HG03135 (cell line): ENCODE measurements around the gene TRHDE.
"Not testable (repeated sequence)": the region's sequence is repeated elsewhere in the genome, so short reads cannot be mapped to it uniquely, and the experiment has no call there.

Experiments used
- ATAC-seq: cut with Tn5 transposase; IDR thresholded peaks from one replicate; pipeline ENCODE4 v1.9.1; 2021; ENCODE audit warnings: mild to moderate bottlenecking, moderate library complexity; ENCODE audit not compliant: unreplicated experiment

The TRHDE gene

GRCh38 chr12:72505227-72505626 lies 233.1 kb downstream of the TRHDE start:
- no peak for ATAC-seq

DNA sequence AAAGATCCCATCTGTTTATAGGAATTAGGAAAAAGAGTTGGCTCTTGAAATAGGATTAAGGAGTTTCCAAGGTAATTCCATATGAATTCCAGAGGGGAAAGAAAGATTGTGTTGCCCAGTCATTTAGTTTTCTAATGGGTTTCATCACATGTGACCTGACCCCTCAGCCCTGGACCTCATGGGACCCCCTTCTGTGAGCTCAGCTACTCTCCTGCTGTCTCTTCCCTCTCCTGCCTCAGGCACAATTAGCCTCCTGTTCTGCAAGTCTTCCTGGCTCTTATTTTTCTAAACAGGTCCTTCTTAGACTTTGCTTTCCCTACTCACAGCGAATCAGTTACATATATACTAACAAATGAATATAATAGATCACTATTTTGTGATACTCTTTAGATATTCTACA lies 237.7 kb downstream of the TRHDE start:
- no peak for ATAC-seq

DNA sequence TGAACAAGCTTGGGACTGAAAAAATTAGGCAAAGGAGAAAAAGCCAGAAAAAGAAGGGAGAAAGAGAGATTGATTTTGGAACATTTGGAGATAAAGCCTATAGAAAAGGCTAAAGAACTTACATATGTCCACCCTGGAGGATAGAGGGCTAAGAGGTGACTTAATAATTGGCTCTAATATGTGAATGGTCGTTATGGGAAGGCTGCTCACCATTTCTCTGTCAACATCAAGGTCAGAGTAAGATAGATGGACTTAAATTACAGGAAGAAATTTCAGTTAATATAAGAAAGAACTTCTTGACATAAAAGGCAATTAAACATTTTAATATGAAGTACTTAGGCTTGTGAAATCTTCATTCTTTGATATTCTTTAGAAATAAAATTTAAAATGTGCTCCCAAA lies 238.6 kb downstream of the TRHDE start:
- ATAC-seq = no peak

DNA sequence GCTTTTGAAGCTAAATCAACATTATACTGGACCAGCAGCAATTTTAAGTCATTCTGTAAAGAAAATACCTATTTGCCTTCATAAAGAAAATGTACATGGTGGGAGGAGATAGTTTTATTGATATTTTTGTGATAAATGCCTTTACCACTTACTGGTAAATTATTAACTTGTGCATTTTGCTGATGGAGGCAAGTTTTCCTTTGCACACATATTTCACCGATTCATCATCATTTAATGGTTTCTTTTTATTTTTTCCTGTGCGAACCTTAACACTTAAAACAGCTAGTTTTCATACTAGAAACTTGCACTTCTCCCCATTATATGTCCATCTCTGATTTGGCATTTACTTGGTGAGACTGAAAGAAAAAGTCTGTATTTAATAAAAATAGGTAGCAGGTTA lies 239.3 kb downstream of the TRHDE start:
- ATAC-seq = no peak

GRCh38 chr12:72511906-72512305 lies 239.7 kb downstream of the TRHDE start:
- no peak for ATAC-seq

- ATAC-seq = not testable (repeated sequence)
These were observed 248.0 kb downstream of the TRHDE start for GRCh38 chr12:72520044-72520678.

GRCh38 chr12:72521326-72521725 lies 249.2 kb downstream of the TRHDE start:
- ATAC-seq = no peak

- no peak for ATAC-seq
These were observed 250.2 kb downstream of the TRHDE start for GRCh38 chr12:72522411-72522810.

DNA sequence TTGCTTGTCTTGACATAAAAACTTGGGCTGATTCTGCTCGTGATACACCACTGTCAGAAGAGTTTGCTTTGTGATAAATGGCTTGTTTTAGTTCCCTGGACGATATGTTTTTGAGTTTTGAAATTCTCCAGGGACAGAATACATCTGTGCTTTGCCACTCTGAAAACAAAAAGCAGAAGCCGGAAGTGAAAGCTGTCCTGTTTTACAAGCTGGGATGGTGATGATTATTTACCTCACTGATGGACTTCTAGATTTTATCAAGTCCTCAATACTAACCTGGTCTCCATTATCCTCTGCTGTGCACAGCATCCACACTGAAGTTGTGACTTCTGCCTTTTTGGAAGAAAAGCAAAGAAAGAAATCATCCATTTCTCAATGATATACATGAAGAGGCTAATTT lies 251.6 kb downstream of the TRHDE start:
- ATAC-seq = no peak

DNA sequence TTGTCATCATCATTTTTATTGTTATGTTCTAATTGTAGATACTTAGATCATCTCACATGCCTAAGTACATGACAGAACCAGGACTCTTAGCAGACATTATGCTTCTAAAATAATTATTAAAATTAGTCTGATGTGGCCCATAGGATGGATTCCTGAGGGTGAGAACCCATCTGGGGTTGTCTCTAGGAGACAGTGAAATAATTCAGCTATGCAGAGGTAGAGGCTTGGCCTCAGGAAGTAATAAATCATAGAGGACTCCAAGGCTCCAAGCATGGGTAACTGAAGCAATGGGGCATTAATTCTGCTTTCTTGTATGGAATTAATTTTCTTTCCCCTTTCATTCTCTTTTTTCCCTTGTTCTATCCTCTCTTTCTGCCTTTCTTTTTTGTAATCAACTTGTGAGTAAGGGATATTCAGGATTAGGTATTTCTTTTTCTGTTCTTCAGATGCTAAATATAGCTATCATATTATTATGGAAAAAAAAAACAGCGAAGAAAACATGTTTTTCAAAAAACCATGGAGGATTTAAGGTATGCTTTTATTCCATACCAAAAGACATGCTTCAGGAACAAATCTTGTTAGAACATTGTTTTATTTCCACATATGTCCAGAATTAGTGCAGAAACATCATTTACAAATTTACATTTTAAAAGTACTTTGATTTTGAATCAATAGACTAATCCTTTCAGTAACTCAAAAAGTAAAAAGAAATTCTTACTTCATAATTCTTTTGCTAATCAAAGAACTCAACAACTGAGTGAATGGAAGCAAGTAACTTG lies 263.2 kb downstream of the TRHDE start:
- ATAC-seq = no peak

DNA sequence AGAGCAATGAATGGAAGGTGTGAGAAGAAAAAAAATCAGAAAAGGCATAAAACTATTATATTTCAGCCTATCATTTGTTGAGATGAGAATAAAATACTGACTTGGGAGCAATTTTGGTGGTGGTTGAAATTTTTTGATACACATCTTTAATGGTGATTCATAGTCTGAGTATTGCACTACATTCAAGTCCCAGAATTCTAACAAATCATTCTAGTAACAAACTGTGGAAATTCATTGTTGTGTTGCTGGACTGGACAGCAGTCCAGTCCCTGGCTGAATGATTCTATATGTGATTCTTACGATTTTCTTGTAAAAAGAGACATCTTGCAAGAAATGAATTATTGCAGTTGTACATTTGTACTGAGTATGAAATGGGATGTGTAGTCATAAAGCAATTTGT lies 268.6 kb downstream of the TRHDE start:
- ATAC-seq = no peak

DNA sequence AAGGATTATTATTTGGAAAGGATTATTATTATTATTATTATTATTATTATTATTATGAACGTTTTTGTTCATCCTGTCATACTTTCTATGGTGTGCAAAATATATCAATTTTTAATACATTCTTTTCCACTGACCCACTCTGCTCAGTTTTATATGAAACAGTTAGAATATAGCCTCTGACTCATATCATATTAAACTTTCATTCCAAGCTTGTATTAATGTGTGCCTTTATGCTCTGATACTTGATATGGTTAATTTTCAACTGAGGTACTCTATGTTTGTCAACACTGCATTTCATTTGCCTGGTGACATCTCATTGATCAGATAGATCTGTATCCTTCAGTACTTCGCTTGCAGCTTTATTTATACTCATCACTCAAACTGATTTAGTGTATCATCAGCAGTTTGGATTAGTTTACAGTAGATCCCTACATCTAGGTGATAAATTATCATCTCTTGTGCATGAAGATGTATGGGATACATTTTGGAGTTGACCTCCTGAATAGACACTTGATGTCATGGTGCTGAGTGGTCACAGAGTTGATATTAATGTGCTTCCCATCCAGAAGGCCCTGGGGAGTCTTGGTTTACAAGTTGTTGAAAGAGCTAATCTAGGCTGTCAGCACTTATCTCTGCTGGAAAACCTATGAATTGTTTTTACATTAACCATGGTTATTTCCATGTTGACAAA lies 271.8 kb downstream of the TRHDE start:
- ATAC-seq = no peak

- no peak for ATAC-seq
These were observed 273.9 kb downstream of the TRHDE start for GRCh38 chr12:72546106-72546505.

GRCh38 chr12:72547573-72547972 lies 275.4 kb downstream of the TRHDE start:
- ATAC-seq = no peak

- no peak for ATAC-seq
These were observed 277.0 kb downstream of the TRHDE start for GRCh38 chr12:72549184-72549583.

- no peak for ATAC-seq
These were observed 288.0 kb downstream of the TRHDE start for GRCh38 chr12:72560003-72560769.

- ATAC-seq = no peak
These were observed 298.4 kb downstream of the TRHDE start for GRCh38 chr12:72570601-72571000.

DNA sequence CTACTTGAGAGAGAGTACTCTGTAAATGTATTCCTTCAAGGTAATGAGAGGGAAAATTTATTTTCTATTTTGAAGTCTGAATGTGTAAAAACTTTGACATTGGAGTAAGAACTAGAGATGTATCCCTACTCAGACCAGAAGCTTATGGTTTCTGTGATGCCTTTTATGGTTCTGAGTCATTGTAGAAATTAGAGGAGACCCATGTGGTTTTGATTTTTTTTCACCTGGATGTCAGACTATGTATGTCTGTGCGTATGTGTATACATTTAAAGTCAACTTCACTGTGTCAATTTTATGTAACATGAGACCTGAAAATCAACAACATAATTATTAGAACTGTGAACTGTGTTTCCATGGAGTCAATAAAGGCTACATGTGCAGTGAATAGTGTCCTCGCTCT lies 302.0 kb downstream of the TRHDE start:
- no peak for ATAC-seq

- no peak for ATAC-seq
These were observed 306.2 kb downstream of the TRHDE start for GRCh38 chr12:72578327-72578726.

GRCh38 chr12:72586456-72586855 lies 314.3 kb downstream of the TRHDE start:
- ATAC-seq = no peak

DNA sequence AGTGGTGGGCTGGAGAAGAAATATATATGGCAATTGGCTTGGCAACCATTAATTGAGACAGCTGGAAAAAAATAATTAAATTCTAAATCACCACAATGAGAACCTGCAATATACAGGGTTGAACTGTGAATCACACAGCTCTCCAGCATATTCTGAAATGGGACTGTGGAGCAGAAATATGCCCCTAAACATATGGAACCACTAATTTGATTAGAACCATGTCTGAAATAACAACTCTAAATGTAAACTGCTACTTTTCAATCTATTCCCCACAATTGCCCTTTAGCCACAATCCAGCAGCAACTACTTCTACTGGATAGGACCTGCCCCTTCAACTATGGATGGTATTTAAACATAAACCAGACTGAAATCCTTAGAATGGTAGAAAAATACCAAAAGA lies 330.4 kb downstream of the TRHDE start:
- ATAC-seq = no peak
